WTC11 (cell line): Measurements from ENCODE around the gene CDH16. TPM values are rescaled to one million over a fixed set of nuclear protein-coding genes. Genes with fewer than 3 reads are reported as not detected.

Experiments
- ATF6 ChIP-seq: sonication (generic); formaldehyde crosslinking; IDR thresholded peaks from 2 replicates; pipeline ENCODE4 v1.8.1; 2023; ENCODE audit warnings: mild to moderate bottlenecking, missing genetic modification reagents
- CREB1 ChIP-seq: sonication (generic); formaldehyde crosslinking; IDR thresholded peaks from 2 replicates; pipeline ENCODE4 v1.8.0; 2023; ENCODE audit warnings: mild to moderate bottlenecking, missing genetic modification reagents
- CREM ChIP-seq: sonication (generic); formaldehyde crosslinking; IDR thresholded peaks from 2 replicates; pipeline ENCODE4 v1.8.1; 2022; ENCODE audit warnings: mild to moderate bottlenecking, missing genetic modification reagents, moderate library complexity
- E2F5 ChIP-seq: sonication (generic); formaldehyde crosslinking; IDR thresholded peaks from 2 replicates; pipeline ENCODE4 v1.8.1; 2022; ENCODE audit warnings: mild to moderate bottlenecking, moderate library complexity, missing genetic modification reagents
- EMX1 ChIP-seq: fragments of 250-450 bp; sonication (Bioruptor Pico); IDR thresholded peaks from 2 replicates; pipeline ENCODE4 v1.8.0; 2021; ENCODE audit warnings: mild to moderate bottlenecking
- GTF2I ChIP-seq: fragments of 250-450 bp; sonication (Bioruptor Pico); conservative IDR thresholded peaks from 2 replicates; pipeline ENCODE4 v1.4.0; 2021; ENCODE audit warnings: mild to moderate bottlenecking
- HMGXB4 ChIP-seq: sonication (generic); formaldehyde crosslinking; IDR thresholded peaks from 2 replicates; pipeline ENCODE4 v1.8.1; 2023; ENCODE audit warnings: mild to moderate bottlenecking, moderate library complexity, missing genetic modification reagents
- MXD4 ChIP-seq: fragments of 250-450 bp; sonication (Bioruptor Pico); IDR thresholded peaks from 2 replicates; pipeline ENCODE4 v1.8.0; 2021; ENCODE audit warnings: mild to moderate bottlenecking, moderate library complexity, borderline replicate concordance
- PRDM15 ChIP-seq: sonication (generic); formaldehyde crosslinking; IDR thresholded peaks from 2 replicates; pipeline ENCODE4 v1.8.0; 2022; ENCODE audit warnings: missing genetic modification reagents
- SMAD3 ChIP-seq: sonication (generic); formaldehyde crosslinking; IDR thresholded peaks from 2 replicates; pipeline ENCODE4 v1.8.0; 2022; ENCODE audit warnings: missing genetic modification reagents, mild to moderate bottlenecking, borderline replicate concordance
- SP1 ChIP-seq: sonication (generic); formaldehyde crosslinking; conservative IDR thresholded peaks from 2 replicates; pipeline ENCODE4 v1.8.1; 2022; ENCODE audit warnings: missing genetic modification reagents
- STAT6 ChIP-seq: sonication (generic); formaldehyde crosslinking; conservative IDR thresholded peaks from 2 replicates; pipeline ENCODE4 v1.8.1; 2023; ENCODE audit warnings: mild to moderate bottlenecking, low read depth, missing genetic modification reagents, moderate library complexity
- ZBTB21 ChIP-seq: sonication (generic); formaldehyde crosslinking; IDR thresholded peaks from 2 replicates; pipeline ENCODE4 v1.8.1; 2023; ENCODE audit warnings: mild to moderate bottlenecking, missing genetic modification reagents, borderline replicate concordance
- ZBTB43 ChIP-seq: sonication (generic); formaldehyde crosslinking; IDR thresholded peaks from 2 replicates; pipeline ENCODE4 v1.8.1; 2023; ENCODE audit warnings: mild to moderate bottlenecking, missing genetic modification reagents
- ZNF138 ChIP-seq: sonication (generic); formaldehyde crosslinking; conservative IDR thresholded peaks from 2 replicates; pipeline ENCODE4 v1.8.1; 2022; ENCODE audit warnings: mild to moderate bottlenecking, moderate library complexity, missing genetic modification reagents
- ZNF232 ChIP-seq: sonication (generic); formaldehyde crosslinking; IDR thresholded peaks from 2 replicates; pipeline ENCODE4 v1.8.0; 2022; ENCODE audit warnings: mild to moderate bottlenecking, missing genetic modification reagents
- ZNF281 ChIP-seq: sonication (generic); formaldehyde crosslinking; IDR thresholded peaks from 2 replicates; pipeline ENCODE4 v1.8.0; 2023; ENCODE audit warnings: mild to moderate bottlenecking, missing genetic modification reagents
- ZSCAN18 ChIP-seq: fragments of 250-450 bp; sonication (Bioruptor Pico); IDR thresholded peaks from 2 replicates; pipeline ENCODE4 v2.1.2; 2022; ENCODE audit warnings: mild to moderate bottlenecking, moderate library complexity
- total RNA-seq: library from RNA; stranded (reverse); gene quantifications from 3 replicates; pipeline ENCODE4 v1.2.3, GENCODE V29; 2021

CDH16 gene
- total RNA-seq, 1 experiment from 2014 or later, result not detected

GRCh38 chr16:66872943-66873684, 45.6 kb downstream of the CDH16 start (continued):
- TF ChIP-seq PRDM15 (CRISPR knock-in tag), result no peak
- TF ChIP-seq E2F5 (CRISPR knock-in tag), result peak; percentile 62; the same call in 1 of the 2 replicates
- TF ChIP-seq ZSCAN18 (CRISPR knock-in tag), result no peak
- TF ChIP-seq GTF2I (CRISPR knock-in tag), result no peak; the same call in 1 of the 2 replicates
- TF ChIP-seq MXD4 (CRISPR knock-in tag), result no peak
- no peak for TF ChIP-seq STAT6
- TF ChIP-seq CREM (CRISPR knock-in tag), result peak; percentile 50; the same call in 1 of the 2 replicates
- no peak for TF ChIP-seq ZNF138
- TF ChIP-seq ATF6 (CRISPR knock-in tag), result no peak
- TF ChIP-seq CREB1 (CRISPR knock-in tag), result no peak
- TF ChIP-seq EMX1 (CRISPR knock-in tag), result no peak
- TF ChIP-seq ZNF232, result no peak
- no peak for TF ChIP-seq ZBTB43
- TF ChIP-seq SP1 (CRISPR knock-in tag), result peak; percentile 62; the same call in 1 of the 2 replicates
- TF ChIP-seq ZNF281 (CRISPR knock-in tag), result no peak
- peak; percentile 96 for TF ChIP-seq HMGXB4 (CRISPR knock-in tag)
- no peak for TF ChIP-seq SMAD3 (CRISPR knock-in tag)
- TF ChIP-seq ZBTB21 (CRISPR knock-in tag), result no peak
- TF ChIP-seq, all 79 proteins: peak for 14
